A549 (cell line): ENCODE measurements around the gene CNTN5. TPM values are rescaled to one million over a fixed set of nuclear protein-coding genes. Genes with fewer than 3 reads are reported as not detected.

Source experiments
- ATAC-seq, 2 experiments: fragments of 200-7000 bp in 1 of 2; fragments of >200 bp in 1 of 2; cut with Nextera tagmentation in 1 of 2; cut with Tn5 transposase in 1 of 2; 3 replicates each; pipeline versions ENCODE4 v1.8.0 to v1.9.1; 2018 to 2020; ENCODE audit warnings: mild to moderate bottlenecking in 1 of 2, moderate library complexity in 1 of 2
- CTCF ChIA-PET: fragments of 300-600 bp; sonication (Branson Sonifier 250); formaldehyde crosslinking; extraction: SDS; loops from one replicate; lab custom pipeline; 2021; ENCODE audit warnings: antibody characterized with exemption, inconsistent platforms; lab: Yijun Ruan, JAX
- POLR2A ChIA-PET: fragments of 350-600 bp; formaldehyde crosslinking; extraction: SDS; loops from one replicate; lab custom pipeline; 2021; ENCODE audit warnings: antibody characterized with exemption, inconsistent platforms; lab: Yijun Ruan, JAX
- DNase-seq, 2 experiments: peaks; one replicate each; pipeline versions ENCODE4 v3.0.0 to v3.0.0-alpha.2; 2011 to 2016; ENCODE audit warnings: low read depth in 1 of 2, low spot score in 1 of 2
- FAIRE-seq: peaks from 2 replicates; lab custom pipeline; 2011; peaks lifted over from hg19 to GRCh38; lab: Jason Lieb, UNC
- H3K27ac ChIP-seq, 2 experiments: fragments of >200 bp; sonication (Bioruptor Twin); formaldehyde crosslinking; 3 replicates each; pipeline ENCODE4 v1.5.1; 2016 to 2017
- H3K4me1 ChIP-seq: fragments of >200 bp; sonication (Bioruptor Twin); formaldehyde crosslinking; 3 replicates; pipeline ENCODE4 v1.6.1; 2016
- H3K4me2 ChIP-seq: fragments of >200 bp; sonication (Bioruptor Twin); formaldehyde crosslinking; 3 replicates; pipeline ENCODE4 v1.6.1; 2016
- H3K4me3 ChIP-seq: fragments of >200 bp; sonication (Bioruptor Twin); formaldehyde crosslinking; 3 replicates; pipeline ENCODE4 v1.5.1; 2016
- H3K9me3 ChIP-seq: fragments of >200 bp; sonication (Bioruptor Twin); formaldehyde crosslinking; 3 replicates; pipeline ENCODE4 v1.6.1; 2016
- ATOH8 ChIP-seq: fragments of 250-450 bp; sonication (Bioruptor Pico); IDR thresholded peaks from 2 replicates; pipeline ENCODE4 v1.5.0; 2020; ENCODE audit warnings: low read depth, mild to moderate bottlenecking, moderate library complexity
- BCL3 ChIP-seq: fragments of >200 bp; sonication (Bioruptor Twin); formaldehyde crosslinking; IDR thresholded peaks from 3 replicates; pipeline ENCODE4 v1.6.1; 2016
- E2F6 ChIP-seq: IDR thresholded peaks from 2 replicates; pipeline ENCODE4 v1.6.1; 2012; ENCODE audit warnings: low read depth, borderline replicate concordance
- EHF ChIP-seq: fragments of 250-450 bp; sonication (Bioruptor Pico); IDR thresholded peaks from 2 replicates; pipeline ENCODE4 v1.5.0; 2020; ENCODE audit warnings: mild to moderate bottlenecking
- EHMT2 ChIP-seq: fragments of 200-600 bp; sonication (generic); IDR thresholded peaks from 2 replicates; pipeline ENCODE4 v1.6.1; 2016; ENCODE audit warnings: antibody characterized with exemption, low read depth, mild to moderate bottlenecking, moderate library complexity
- ELK1 ChIP-seq: fragments of 150-350 bp; IDR thresholded peaks from 2 replicates; pipeline ENCODE4 v1.6.1; 2014; ENCODE audit warnings: low read depth, mild to moderate bottlenecking, low read length
- EP300 ChIP-seq, 2 experiments: fragments of >200 bp; sonication (Bioruptor Twin); formaldehyde crosslinking; IDR thresholded peaks; 2 replicates in 1 of 2; 3 replicates in 1 of 2; pipeline ENCODE4 v1.6.1; 2016 to 2017
- FOXS1 ChIP-seq: fragments of 250-450 bp; sonication (Bioruptor Pico); IDR thresholded peaks from 2 replicates; pipeline ENCODE4 v1.5.0; 2020; ENCODE audit warnings: mild to moderate bottlenecking, moderate library complexity
- GATA3 ChIP-seq: IDR thresholded peaks from 2 replicates; pipeline ENCODE4 v1.6.1; 2012; ENCODE audit warnings: borderline replicate concordance
- HES2 ChIP-seq: fragments of >200 bp; sonication (Bioruptor Twin); formaldehyde crosslinking; IDR thresholded peaks from 2 replicates; pipeline ENCODE4 v1.6.1; 2016
- HEYL ChIP-seq: fragments of 250-450 bp; sonication (Bioruptor Pico); IDR thresholded peaks from 2 replicates; pipeline ENCODE4 v1.8.0; 2021; ENCODE audit warnings: mild to moderate bottlenecking, moderate library complexity
- HOXA7 ChIP-seq: fragments of 250-450 bp; sonication (Bioruptor Pico); IDR thresholded peaks from 2 replicates; pipeline ENCODE4 v1.5.0; 2020; ENCODE audit warnings: mild to moderate bottlenecking, moderate library complexity
- KDM1A ChIP-seq: fragments of 200-600 bp; sonication (generic); IDR thresholded peaks from 2 replicates; pipeline ENCODE4 v1.6.1; 2016; ENCODE audit warnings: low read depth, mild to moderate bottlenecking
- KDM5A ChIP-seq: fragments of 200-600 bp; sonication (generic); IDR thresholded peaks from 2 replicates; pipeline ENCODE4 v1.6.1; 2016; ENCODE audit warnings: antibody characterized with exemption, mild to moderate bottlenecking
- MAZ ChIP-seq: fragments of 150-350 bp; IDR thresholded peaks from 2 replicates; pipeline ENCODE4 v1.6.1; 2014; ENCODE audit warnings: antibody characterized with exemption, low read depth, low read length, borderline replicate concordance
- MYC ChIP-seq: IDR thresholded peaks from 2 replicates; pipeline ENCODE4 v1.6.1; 2012; ENCODE audit warnings: mild to moderate bottlenecking, inconsistent platforms, low read length, improper control_type of control experiment, borderline replicate concordance
- NFE2L2 ChIP-seq: fragments of 150-350 bp; conservative IDR thresholded peaks from 2 replicates; pipeline ENCODE4 v1.6.1; 2014; ENCODE audit warnings: low read length
- POLR2AphosphoS2 ChIP-seq: conservative IDR thresholded peaks from 2 replicates; pipeline ENCODE4 v1.6.1; 2012; ENCODE audit warnings: low read length, improper control_type of control experiment, inconsistent platforms
- RAD21 ChIP-seq, 2 experiments: fragments of >200 bp in 1 of 2; sonication (Bioruptor Twin) in 1 of 2; formaldehyde crosslinking in 1 of 2; IDR thresholded peaks in 1 of 2; conservative IDR thresholded peaks in 1 of 2; 2 replicates in 1 of 2; 3 replicates in 1 of 2; pipeline ENCODE4 v1.6.1; 2012 to 2018; ENCODE audit warnings: inconsistent platforms in 1 of 2
- RARB ChIP-seq: fragments of 250-450 bp; sonication (Bioruptor Pico); IDR thresholded peaks from 2 replicates; pipeline ENCODE4 v1.8.0; 2021; ENCODE audit warnings: mild to moderate bottlenecking, moderate library complexity
- TFCP2L1 ChIP-seq: fragments of 250-450 bp; sonication (Bioruptor Pico); IDR thresholded peaks from 2 replicates; pipeline ENCODE4 v1.5.0; 2021; ENCODE audit warnings: mild to moderate bottlenecking
- TP53 ChIP-seq: fragments of 250-450 bp; sonication (Bioruptor Pico); IDR thresholded peaks from 2 replicates; pipeline ENCODE4 v1.5.0; 2021; ENCODE audit warnings: mild to moderate bottlenecking, moderate library complexity
- ZC3H11A ChIP-seq: fragments of 450-650 bp; IDR thresholded peaks from 2 replicates; pipeline ENCODE4 v1.6.1; 2014; ENCODE audit warnings: antibody characterized with exemption, mild to moderate bottlenecking
- ZFP36 ChIP-seq: fragments of 450-650 bp; IDR thresholded peaks from 2 replicates; pipeline ENCODE4 v1.6.1; 2014; ENCODE audit warnings: borderline replicate concordance; ENCODE audit not compliant: partially characterized antibody
- ZNF302 ChIP-seq: fragments of 250-450 bp; sonication (Bioruptor Pico); IDR thresholded peaks from 2 replicates; pipeline ENCODE4 v1.9.0; 2021; ENCODE audit warnings: inconsistent platforms, mild to moderate bottlenecking, moderate library complexity
- WGBS: methylation state at CpG from one replicate; pipeline ENCODE4 v1.1.6; 2017; ENCODE audit errors: missing lambda C conversion rate; 5-methylcytosine and 5-hydroxymethylcytosine counted together
- polyA plus RNA-seq, 4 experiments: library from polyadenylated mRNA; depleted of rRNA in 3 of 4; stranded (reverse); fragments of >200 nt; fragmentation: RNase III in 1 of 4; extraction: RNeasy Plus Mini Kit Qiagen cat#74134 plus additional on column Dnase treatment in 1 of 4; gene quantifications; 2 replicates in 3 of 4; 3 replicates in 1 of 4; pipeline ENCODE4 v1.2.3, GENCODE V29; 2011 to 2017

Gene CNTN5
- polyA plus RNA-seq, 2 of the 4 experiments (the other 2 are of a cell fraction) = 0.08 TPM; not detected in 1

- ChIA-PET POLR2A (no interaction called here), CTCF (no interaction called here)
- TF ChIP-seq EP300 (IDR thresholded peaks at IDR 0.05) (no peak), FOXS1 (CRISPR knock-in tag) (no peak), BCL3 (no peak), EHF (no peak), ZNF302 (CRISPR knock-in tag) (no peak), TFCP2L1 (CRISPR knock-in tag) (no peak), ELK1 (no peak), E2F6 (no peak), ATOH8 (no peak), KDM1A (no peak), MYC (no peak), HEYL (CRISPR knock-in tag) (no peak), TP53 (CRISPR knock-in tag) (no peak), GATA3 (no peak), RARB (no peak), KDM5A (no peak), RAD21 (conservative IDR thresholded peaks at IDR 0.05 in 1 of 2, IDR thresholded peaks at IDR 0.05 in 1 of 2) (no peak), HES2 (no peak), ZFP36 (no peak), HOXA7 (CRISPR knock-in tag) (no peak)
- ATAC-seq (no peak), FAIRE-seq (no peak), DNase-seq (no peak)
- Histone ChIP-seq H3K9me3 (no peaks in the 10 kb centered on the region), H3K4me1 (no peaks in the 10 kb centered on the region), H3K27ac (no peak overlapping the region), H3K4me3 (no peak overlapping the region), H3K4me2 (no peak overlapping the region)
These were observed 760.3 kb downstream of the CNTN5 start for GRCh38 chr11:99781074-99781473.

GRCh38 chr11:99791354-99791753 is 770.6 kb downstream of the CNTN5 start:
- FAIRE-seq (no peak), DNase-seq (no peak), ATAC-seq (no peak)
- no peaks in the 10 kb centered on the region for H3K4me1 ChIP-seq
- POLR2A ChIA-PET = no interaction called here
- H3K4me2 ChIP-seq = no peak overlapping the region
- CTCF ChIA-PET = no interaction called here
- H3K4me3 ChIP-seq = no peak overlapping the region
- TF ChIP-seq NFE2L2 = no peak
- TF ChIP-seq, all 56 proteins: peak for 0
- WGBS = 2% methylated on average over 2 of the region's 2 CpGs
- H3K9me3 ChIP-seq = no peaks in the 10 kb centered on the region
- no peak overlapping the region for H3K27ac ChIP-seq

GRCh38 chr11:99795999-99796398 is 775.2 kb downstream of the CNTN5 start:
- FAIRE-seq (no peak), ATAC-seq (no peak)
- POLR2A ChIA-PET = no interaction called here

More at GRCh38 chr11:99795999-99796398, 775.2 kb downstream of the CNTN5 start:
- WGBS = 13% methylated on average over 3 of the region's 3 CpGs
- DNase-seq = no peak
- CTCF ChIA-PET = no interaction called here
- H3K4me2 ChIP-seq = no peak overlapping the region
- no peak overlapping the region for H3K4me3 ChIP-seq
- H3K9me3 ChIP-seq = no peaks in the 10 kb centered on the region
- TF ChIP-seq MAZ = no peak
- TF ChIP-seq ZC3H11A = no peak
- TF ChIP-seq BCL3 = no peak
- TF ChIP-seq POLR2AphosphoS2 = no peak
- no peak for TF ChIP-seq EHMT2
- TF ChIP-seq TFCP2L1 (CRISPR knock-in tag) = no peak
- H3K27ac ChIP-seq = no peak overlapping the region
- H3K4me1 ChIP-seq = no peaks in the 10 kb centered on the region
